GM13977 (cell line): ENCODE data around the gene GLIS2.

Experiments used
- DNase-seq: peaks from one replicate; pipeline ENCODE4 v3.0.0; 2012; ENCODE audit warnings: low spot score
- in situ Hi-C: fragments of 300-500 bp; cut with MboI; formaldehyde crosslinking; loops from one replicate; pipeline ENCODE4 v1.12.0; 2022; ENCODE audit warnings: low sequenced_read_pairs, low pct_unique_long_range_greater_than_20kb, mixed read lengths, inconsistent platforms; ENCODE audit not compliant: unreplicated experiment
- TF ChIP-seq, protein P1 (sequence below): IDR thresholded peaks from 2 replicates; pipeline ENCODE4 v1.5.1; 2012; ENCODE audit warnings: mild to moderate bottlenecking, control low read depth; ENCODE audit not compliant: insufficient read depth; ENCODE audit errors: extremely low read depth, missing control alignments

The GLIS2 gene

GRCh38 chr16:4314532-4315185, 1.2 kb upstream of the GLIS2 start:
- TF ChIP-seq, protein P1, sequence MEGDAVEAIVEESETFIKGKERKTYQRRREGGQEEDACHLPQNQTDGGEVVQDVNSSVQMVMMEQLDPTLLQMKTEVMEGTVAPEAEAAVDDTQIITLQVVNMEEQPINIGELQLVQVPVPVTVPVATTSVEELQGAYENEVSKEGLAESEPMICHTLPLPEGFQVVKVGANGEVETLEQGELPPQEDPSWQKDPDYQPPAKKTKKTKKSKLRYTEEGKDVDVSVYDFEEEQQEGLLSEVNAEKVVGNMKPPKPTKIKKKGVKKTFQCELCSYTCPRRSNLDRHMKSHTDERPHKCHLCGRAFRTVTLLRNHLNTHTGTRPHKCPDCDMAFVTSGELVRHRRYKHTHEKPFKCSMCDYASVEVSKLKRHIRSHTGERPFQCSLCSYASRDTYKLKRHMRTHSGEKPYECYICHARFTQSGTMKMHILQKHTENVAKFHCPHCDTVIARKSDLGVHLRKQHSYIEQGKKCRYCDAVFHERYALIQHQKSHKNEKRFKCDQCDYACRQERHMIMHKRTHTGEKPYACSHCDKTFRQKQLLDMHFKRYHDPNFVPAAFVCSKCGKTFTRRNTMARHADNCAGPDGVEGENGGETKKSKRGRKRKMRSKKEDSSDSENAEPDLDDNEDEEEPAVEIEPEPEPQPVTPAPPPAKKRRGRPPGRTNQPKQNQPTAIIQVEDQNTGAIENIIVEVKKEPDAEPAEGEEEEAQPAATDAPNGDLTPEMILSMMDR: no peak
- DNase-seq: no peak
- in situ Hi-C loops: no loop called here

DNA sequence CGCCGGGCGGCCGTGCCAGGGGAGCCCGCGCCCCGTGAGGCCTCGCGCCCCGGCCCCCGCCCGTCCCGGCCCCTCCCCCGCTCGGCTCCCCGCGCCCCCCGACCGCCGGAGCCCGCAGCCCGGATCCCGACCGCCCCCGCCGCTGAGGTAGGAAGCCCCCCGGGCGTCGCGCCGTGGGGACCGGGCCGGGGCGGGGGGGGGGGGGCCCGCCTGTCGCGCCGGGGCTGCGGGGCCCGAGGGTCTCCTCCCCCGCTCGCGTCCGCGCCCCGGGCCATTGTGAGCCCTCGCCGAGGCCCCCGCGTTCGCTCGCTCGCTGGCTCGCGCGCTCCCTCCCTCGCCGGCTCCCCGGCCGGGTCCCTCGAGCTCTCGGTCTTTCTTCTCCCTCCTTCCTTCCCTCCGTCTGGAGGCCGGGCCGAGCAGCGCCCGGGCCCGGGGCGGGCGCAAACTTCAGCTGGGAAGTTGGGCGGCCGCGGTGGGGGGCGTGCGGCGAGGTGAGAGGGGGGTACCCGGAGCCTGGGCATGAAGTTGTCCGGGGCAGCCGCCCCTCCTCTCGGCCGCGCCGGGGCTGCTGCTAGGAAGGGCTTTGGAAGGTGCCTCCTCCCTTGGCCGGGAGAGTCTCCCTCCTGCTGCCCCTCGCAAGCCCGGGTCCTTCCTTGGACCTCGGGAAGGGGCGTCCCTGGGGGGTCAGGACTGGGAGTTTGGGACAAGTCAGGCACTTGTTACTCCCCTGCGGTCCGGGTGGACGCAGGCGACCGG, 419 bp downstream of the GLIS2 start:
- no peak for DNase-seq
- TF ChIP-seq, protein P1: no peak
- in situ Hi-C loops: no loop called here

DNA sequence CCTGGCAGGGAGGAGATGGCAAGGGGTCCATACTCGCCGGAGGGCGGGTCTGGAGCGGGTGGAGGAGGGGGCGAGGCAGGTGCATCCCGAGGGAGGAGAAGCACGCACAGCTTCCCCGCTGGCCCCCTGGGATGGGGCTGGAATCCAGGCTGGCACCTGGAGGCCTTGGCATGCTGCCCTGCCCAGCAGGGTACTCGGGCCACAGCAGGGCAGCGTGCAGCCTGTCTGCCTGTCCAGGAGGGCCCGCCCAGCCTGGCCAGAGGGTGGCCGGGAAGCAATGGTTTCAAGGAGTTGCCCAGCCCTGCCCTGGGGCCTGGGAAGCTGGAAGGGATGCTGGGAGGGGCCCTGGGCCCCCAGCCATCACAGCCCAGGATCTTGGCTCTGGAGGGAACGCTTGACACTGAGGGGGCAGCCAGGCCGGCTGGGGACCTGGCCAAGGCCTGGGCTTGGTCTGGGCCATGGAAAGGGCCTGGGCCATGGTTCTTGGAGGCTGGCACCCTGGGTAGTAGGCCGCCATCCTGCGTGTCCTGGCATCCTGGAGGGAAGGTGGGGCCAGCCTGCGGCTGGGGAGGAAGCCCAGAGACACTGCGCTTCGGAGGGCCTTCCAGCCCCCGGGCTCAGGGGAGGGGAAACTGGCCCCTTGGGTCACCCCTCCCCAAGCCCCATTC, 1.1 kb downstream of the GLIS2 start:
- no peak for DNase-seq
- TF ChIP-seq, protein P1: no peak
- in situ Hi-C loops: no loop called here

- in situ Hi-C loops: no loop called here
- no peak for DNase-seq
- TF ChIP-seq, protein P1: no peak
Observed at GRCh38 chr16:4317532-4318450, 1.9 kb downstream of the GLIS2 start.

DNA sequence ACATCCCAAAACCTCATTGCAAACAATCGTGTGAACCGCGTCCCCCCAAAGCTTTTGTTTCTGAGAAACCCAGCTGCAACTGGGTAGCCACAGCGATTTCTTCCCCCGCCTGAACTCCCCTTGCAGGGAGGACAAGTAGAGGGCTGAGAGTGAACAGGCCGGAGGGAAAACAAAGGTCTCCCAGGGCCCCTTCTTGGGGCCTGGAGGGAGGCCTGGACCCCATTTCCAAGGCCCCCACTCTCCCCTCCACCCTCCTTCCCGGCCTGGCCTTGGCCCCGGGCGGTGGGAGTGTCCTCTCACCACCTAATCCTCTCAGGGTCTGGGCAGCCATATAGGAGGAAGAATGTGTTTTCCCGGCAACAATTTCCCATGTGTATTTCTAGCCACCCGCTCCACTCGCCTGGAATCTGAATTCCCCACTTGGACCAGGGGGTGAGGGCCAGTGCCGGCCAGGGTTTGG, 2.6 kb downstream of the GLIS2 start:
- in situ Hi-C loops: no loop called here
- TF ChIP-seq, protein P1: no peak
- DNase-seq: no peak

- in situ Hi-C loops: no loop called here
- no peak for DNase-seq
- TF ChIP-seq, protein P1: no peak
Observed at GRCh38 chr16:4318967-4319366, 3.1 kb downstream of the GLIS2 start.
